Common myeloid progenitor, CD34-positive (primary cell): ENCODE measurements around the gene LHFPL6.

ENCODE experiments used
- CTCF ChIA-PET: fragments of 350-600 bp; sonication (Branson Sonifier 250); formaldehyde crosslinking; loops from one replicate; lab custom pipeline; 2021; ENCODE audit warnings: antibody characterized with exemption; lab: Charles Lee
- POLR2A ChIA-PET: fragments of 350-600 bp; sonication (Branson Sonifier 250); formaldehyde crosslinking; loops from one replicate; lab custom pipeline; 2021; ENCODE audit warnings: antibody characterized with exemption; lab: Charles Lee
- DNase-seq, 3 donors: peaks; one replicate each; pipeline versions ENCODE4 v3.0.0 to v3.0.0-alpha.2; 2013
- H3K27ac ChIP-seq, 2 experiments: 1 replicate in 1 of 2; 2 replicates in 1 of 2; pipeline ENCODE4 v1.7.0; 2013; ENCODE audit warnings: inconsistent platforms in 2 of 2, low read length in 2 of 2, mild to moderate bottlenecking in 2 of 2, low read depth in 1 of 2, moderate library complexity in 1 of 2; ENCODE audit not compliant: severe bottlenecking in 2 of 2, insufficient read depth in 1 of 2, poor library complexity in 1 of 2
- H3K27me3 ChIP-seq, 5 experiments: replicated peaks in 2 of 5; 1 replicate in 3 of 5; 2 replicates in 2 of 5; pipeline versions ENCODE4 v1.6.1 to v1.7.0; 2013; ENCODE audit warnings: low read length in 4 of 5, mild to moderate bottlenecking in 2 of 5, moderate library complexity in 2 of 5, inconsistent platforms in 1 of 5; ENCODE audit not compliant: insufficient read depth in 5 of 5, control insufficient read depth in 4 of 5
- H3K36me3 ChIP-seq, 4 experiments: 1 replicate in 2 of 4; 2 replicates in 2 of 4; pipeline versions ENCODE4 v1.6.1 to v1.7.0; 2013; ENCODE audit warnings: low read length in 3 of 4, control low read depth in 1 of 4, mild to moderate bottlenecking in 1 of 4; ENCODE audit not compliant: control insufficient read depth in 4 of 4, insufficient read depth in 4 of 4
- H3K4me1 ChIP-seq, 4 experiments: 1 replicate in 3 of 4; 2 replicates in 1 of 4; pipeline versions ENCODE4 v1.6.1 to v1.7.1; 2013; ENCODE audit warnings: low read length in 3 of 4, mild to moderate bottlenecking in 3 of 4, control low read depth in 1 of 4, inconsistent platforms in 1 of 4, moderate library complexity in 1 of 4; ENCODE audit not compliant: control insufficient read depth in 4 of 4, insufficient read depth in 4 of 4; ENCODE audit errors: control extremely low read depth in 1 of 4
- H3K4me3 ChIP-seq, 7 experiments: 1 replicate in 4 of 7; 2 replicates in 3 of 7; pipeline versions ENCODE4 v1.5.1 to v1.7.0; 2013; ENCODE audit warnings: mild to moderate bottlenecking in 7 of 7, low read length in 6 of 7, moderate library complexity in 6 of 7, inconsistent platforms in 2 of 7, low read depth in 2 of 7, control low read depth in 1 of 7; ENCODE audit not compliant: insufficient read depth in 4 of 7, control insufficient read depth in 1 of 7; ENCODE audit errors: extremely low read depth in 1 of 7
- H3K9me3 ChIP-seq, 5 experiments: 1 replicate in 4 of 5; 2 replicates in 1 of 5; pipeline versions ENCODE4 v1.6.1 to v1.7.1; 2013; ENCODE audit warnings: low read length in 4 of 5, mild to moderate bottlenecking in 2 of 5, inconsistent platforms in 1 of 5, low read depth in 1 of 5, moderate library complexity in 1 of 5; ENCODE audit not compliant: control insufficient read depth in 4 of 5, insufficient read depth in 2 of 5; ENCODE audit errors: control extremely low read depth in 1 of 5
- WGBS: methylation state at CpG from one replicate; pipeline ENCODE4 v1.1.5; 2013; ENCODE audit not compliant: insufficient coverage; 5-methylcytosine and 5-hydroxymethylcytosine counted together

LHFPL6 gene

DNA sequence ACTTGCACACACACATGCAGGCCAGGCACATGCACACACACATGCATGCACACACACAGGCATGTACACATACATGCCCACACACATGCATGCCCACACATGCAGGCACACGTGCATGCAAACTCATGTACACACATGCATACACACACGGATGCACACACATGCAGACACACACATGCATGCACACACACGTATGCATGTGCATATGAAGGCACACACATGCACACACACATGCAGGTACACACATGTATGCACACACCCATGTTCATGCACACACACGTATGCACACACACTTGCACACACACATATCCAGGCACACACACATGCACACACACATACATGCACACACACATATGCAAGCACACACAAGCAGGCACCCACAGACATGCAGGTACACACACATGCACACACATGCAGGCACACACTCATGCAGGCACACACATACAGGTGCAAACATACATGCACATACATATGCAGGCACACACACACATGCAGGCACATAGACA is 278.1 kb downstream of the LHFPL6 start:
- Histone ChIP-seq H3K4me3 (no peak overlapping the region), H3K4me1 (no peaks in the 10 kb centered on the region), H3K27me3 (no peaks in the 10 kb centered on the region), H3K27ac (no peak overlapping the region), H3K36me3 (no peaks in the 10 kb centered on the region), H3K9me3 (peaks cover 0 to 3% (median 0%) of the 10 kb centered on the region in 5 experiments)
- POLR2A ChIA-PET, result no interaction called here
- DNase-seq, result no peak
- CTCF ChIA-PET, result no interaction called here
- 100% methylated on average over 2 of the region's 4 CpGs for WGBS

DNA sequence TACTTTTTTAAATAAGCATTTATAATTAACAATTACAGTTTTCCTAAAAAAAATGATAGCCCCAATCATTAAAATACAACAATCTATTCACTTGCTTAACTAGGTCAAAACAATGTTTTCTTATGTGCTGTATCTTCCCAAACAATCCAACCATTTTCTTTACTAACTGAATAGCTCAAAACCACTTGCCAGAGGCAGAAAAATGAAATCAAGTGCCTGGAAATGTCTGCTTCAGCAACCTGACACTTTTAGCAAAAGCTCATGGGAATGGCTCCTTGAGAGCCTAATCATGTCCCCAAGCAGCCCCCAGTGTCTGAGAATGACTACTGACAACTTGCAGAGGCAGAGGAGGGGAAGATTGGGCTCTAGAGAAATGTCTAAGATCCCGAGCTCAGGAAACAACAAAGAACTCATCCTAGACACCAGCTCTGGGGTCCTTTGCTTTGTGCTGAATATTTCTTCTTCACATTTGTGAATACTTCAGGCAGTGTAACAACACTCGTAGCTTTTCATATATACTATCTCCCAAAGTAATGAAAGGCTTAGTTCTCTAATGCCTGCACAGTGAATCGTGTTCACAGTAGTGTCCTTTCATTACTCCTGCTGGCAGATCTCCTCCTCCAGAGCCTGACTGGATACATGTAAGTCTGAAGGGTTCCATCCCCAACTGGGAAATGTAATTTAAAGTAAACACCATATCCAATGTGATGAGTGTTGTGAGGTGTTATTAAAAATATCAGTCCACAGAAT is 280.0 kb downstream of the LHFPL6 start:
- Histone ChIP-seq H3K4me1 (no peaks in the 10 kb centered on the region), H3K36me3 (no peaks in the 10 kb centered on the region), H3K27ac (no peak overlapping the region), H3K4me3 (no peak overlapping the region), H3K9me3 (peaks cover 0 to 3% (median 0%) of the 10 kb centered on the region in 5 experiments), H3K27me3 (no peaks in the 10 kb centered on the region)
- POLR2A ChIA-PET, result no interaction called here
- no peak for DNase-seq
- 86% methylated on average over 2 of the region's 3 CpGs for whole genome bisulfite sequencing
- CTCF ChIA-PET, result no interaction called here

GRCh38 chr13:39321574-39321973 is 281.4 kb downstream of the LHFPL6 start:
- ChIA-PET CTCF (no interaction called here), POLR2A (no interaction called here)
- peaks cover 0 to 3% (median 0%) of the 10 kb centered on the region in 5 experiments for H3K9me3 ChIP-seq
- H3K4me3 ChIP-seq, result no peak overlapping the region
- WGBS, result 100% methylated on average over 1 of the region's 1 CpG
- no peak overlapping the region for H3K27ac ChIP-seq
- no peaks in the 10 kb centered on the region for H3K36me3 ChIP-seq
- H3K4me1 ChIP-seq, result no peaks in the 10 kb centered on the region
- no peak for DNase-seq
- no peaks in the 10 kb centered on the region for H3K27me3 ChIP-seq

DNA sequence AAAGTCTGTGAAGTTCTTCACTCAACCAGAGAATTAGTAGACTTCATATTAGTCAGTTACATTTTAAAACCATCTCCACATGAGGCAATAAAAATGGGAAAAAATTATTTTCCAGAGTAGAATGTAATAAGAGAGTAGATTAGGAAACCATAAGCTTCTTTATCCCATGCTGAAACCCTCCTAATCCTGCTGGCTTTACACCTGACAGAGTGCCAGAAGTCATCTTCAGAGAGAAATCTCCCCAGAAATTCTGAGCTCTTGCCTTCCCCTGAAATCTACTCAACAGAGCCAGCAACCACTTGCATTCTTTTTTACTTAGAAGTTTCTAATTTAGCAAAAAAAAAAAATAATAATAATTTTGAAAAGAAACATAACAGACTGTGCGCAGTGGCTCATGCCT is 284.8 kb downstream of the LHFPL6 start:
- ChIA-PET POLR2A (no interaction called here), CTCF (no interaction called here)
- DNase-seq, result no peak
- no peak overlapping the region for H3K4me3 ChIP-seq
- H3K27me3 ChIP-seq, result no peaks in the 10 kb centered on the region
- H3K36me3 ChIP-seq, result no peaks in the 10 kb centered on the region
- WGBS, result no CpG with 5 or more reads among the region's 1 CpG
- no peaks in the 10 kb centered on the region for H3K4me1 ChIP-seq
- H3K9me3 ChIP-seq, result no peaks in the 10 kb centered on the region
- no peak overlapping the region for H3K27ac ChIP-seq

DNA sequence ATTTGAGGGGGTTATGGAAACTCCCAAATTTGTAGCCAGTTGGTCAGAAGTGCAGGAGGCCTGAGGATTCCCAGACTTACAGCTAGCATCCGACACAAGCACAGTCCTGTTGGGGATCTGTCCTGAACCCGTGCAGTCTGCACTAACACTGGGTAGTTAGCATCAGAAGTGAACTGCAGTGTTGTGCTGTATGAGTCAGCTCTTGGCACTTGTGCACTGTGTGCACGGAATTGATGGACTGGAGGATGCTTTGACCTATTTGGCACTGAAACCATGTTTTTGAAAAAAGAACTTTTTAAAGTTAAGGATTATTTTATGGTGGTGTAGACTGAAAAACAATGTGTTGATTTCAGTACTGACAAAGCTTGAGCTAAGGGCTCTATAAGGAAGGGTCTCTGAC is 285.7 kb downstream of the LHFPL6 start:
- H3K9me3 ChIP-seq, result no peaks in the 10 kb centered on the region
- ChIA-PET CTCF (no interaction called here), POLR2A (no interaction called here)
- H3K4me3 ChIP-seq, result no peak overlapping the region
- no peaks in the 10 kb centered on the region for H3K27me3 ChIP-seq
- DNase-seq, result no peak
- H3K27ac ChIP-seq, result no peak overlapping the region
- no peaks in the 10 kb centered on the region for H3K36me3 ChIP-seq
- no peaks in the 10 kb centered on the region for H3K4me1 ChIP-seq
- 100% methylated on average over 3 of the region's 3 CpGs for WGBS

- peak in 2 of 3 donors; percentile 0 to 5 for DNase-seq
- ChIA-PET POLR2A (no interaction called here), CTCF (interaction anchor here (0.5 kb wide), 1 partner anchor 210 kb away, joined by 3 read pairs; no protein-coding TSS in a partner anchor)
- no CpG with 5 or more reads among the region's 1 CpG for WGBS
- H3K4me3 ChIP-seq, result no peak overlapping the region
- no peaks in the 10 kb centered on the region for H3K4me1 ChIP-seq
- H3K9me3 ChIP-seq, result no peaks in the 10 kb centered on the region
- H3K36me3 ChIP-seq, result no peaks in the 10 kb centered on the region
- no peaks in the 10 kb centered on the region for H3K27me3 ChIP-seq
- H3K27ac ChIP-seq, result no peak overlapping the region
Measured at GRCh38 chr13:39315796-39316195, 287.2 kb downstream of the LHFPL6 start.

DNA sequence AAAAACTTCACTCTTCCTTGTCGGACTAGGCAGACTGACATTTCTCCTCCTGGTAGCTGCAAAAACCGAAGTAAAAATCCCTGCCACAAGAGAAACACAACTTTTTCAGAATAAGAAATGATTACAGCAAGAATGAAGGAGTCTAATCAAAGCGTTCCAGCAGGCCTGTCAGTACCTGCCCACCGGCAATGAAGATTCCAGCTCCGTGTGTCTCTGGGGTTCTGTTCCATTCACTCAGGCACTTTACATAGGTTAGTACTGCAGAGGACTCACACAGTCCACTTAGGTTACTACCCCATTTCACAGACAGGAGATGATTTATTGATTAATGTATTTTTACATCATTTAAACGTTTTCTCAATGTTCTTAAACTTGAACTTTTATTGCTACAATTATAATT is 289.3 kb downstream of the LHFPL6 start:
- ChIA-PET CTCF (no interaction called here), POLR2A (no interaction called here)
- H3K36me3 ChIP-seq, result no peaks in the 10 kb centered on the region
- WGBS, result 100% methylated on average over 1 of the region's 6 CpGs
- H3K9me3 ChIP-seq, result no peaks in the 10 kb centered on the region
- no peak overlapping the region for H3K27ac ChIP-seq
- DNase-seq, result no peak
- H3K4me1 ChIP-seq, result no peaks in the 10 kb centered on the region
- no peak overlapping the region for H3K4me3 ChIP-seq
- peaks cover 0 to 1% (median 0%) of the 10 kb centered on the region in 5 experiments for H3K27me3 ChIP-seq
